Activated B cell treated with CpG ODN at 0.5 μM for 24 hours (primary cell): ENCODE measurements around the gene SLC17A4. TPM values are rescaled to one million over a fixed set of nuclear protein-coding genes. Genes with fewer than 3 reads are reported as not detected.
"Not testable (repeated sequence)": the region's sequence is repeated elsewhere in the genome, so short reads cannot be mapped to it uniquely, and the experiment has no call there.

Source experiments
- ATAC-seq: fragments of 200-7000 bp; cut with Tn5 transposase; one replicate; pipeline ENCODE4 v1.10.0; 2021; ENCODE audit warnings: low read depth, mild to moderate bottlenecking, moderate library complexity
- CTCF ChIA-PET: fragments of 350-600 bp; sonication (Branson Sonifier 250); formaldehyde crosslinking; loops from one replicate; lab custom pipeline; 2021; ENCODE audit warnings: antibody characterized with exemption; lab: Charles Lee
- POLR2A ChIA-PET: fragments of 350-600 bp; sonication (Branson Sonifier 250); formaldehyde crosslinking; loops from one replicate; lab custom pipeline; 2021; ENCODE audit warnings: antibody characterized with exemption; lab: Charles Lee
- DNase-seq: peaks from one replicate; pipeline ENCODE4 v3.0.0; 2022
- H3K27ac Mint-ChIP-seq: one replicate; pipeline ENCODE4 v1.8.0; 2020; ENCODE audit warnings: mixed read lengths
- H3K27me3 Mint-ChIP-seq: one replicate; pipeline ENCODE4 v1.8.0; 2021; ENCODE audit warnings: mixed read lengths
- H3K36me3 Mint-ChIP-seq: one replicate; pipeline ENCODE4 v1.8.0; 2021; ENCODE audit warnings: low read depth, mixed read lengths
- H3K4me1 Mint-ChIP-seq: one replicate; pipeline ENCODE4 v1.8.0; 2021; ENCODE audit warnings: mixed read lengths
- H3K4me3 Mint-ChIP-seq: one replicate; pipeline ENCODE4 v1.8.0; 2020; ENCODE audit warnings: mild to moderate bottlenecking, mixed read lengths
- H3K9me3 Mint-ChIP-seq: one replicate; pipeline ENCODE4 v1.8.0; 2020; ENCODE audit warnings: mixed read lengths
- CTCF ChIP-seq: fragments of 200-600 bp; IDR thresholded peaks from one replicate; pipeline ENCODE4 v1.8.0; 2022; ENCODE audit warnings: antibody characterized with exemption, mild to moderate bottlenecking
- intact Hi-C: fragments of 100-400 bp; cut with micrococcal nuclease; formaldehyde crosslinking; loops from one replicate; pipeline ENCODE4 v1.15.1; 2024
- total RNA-seq: library from RNA; stranded (reverse); gene quantifications from 2 replicates; pipeline ENCODE4 v1.2.3, GENCODE V29; 2022

Gene SLC17A4
- total RNA-seq, 1 donor from 2014 or later, result not detected

- intact Hi-C loops, result no loop called here
- Mint-ChIP-seq H3K27ac (no peak overlapping the region), H3K27me3 (peaks cover 8% of the 10 kb centered on the region), H3K4me3 (no peak overlapping the region), H3K9me3 (peaks cover 4% of the 10 kb centered on the region), H3K4me1 (no peaks in the 10 kb centered on the region), H3K36me3 (no peaks in the 10 kb centered on the region)
- no peak for DNase-seq
- TF ChIP-seq CTCF, result no peak
- ChIA-PET POLR2A (no interaction called here), CTCF (no interaction called here)
- ATAC-seq, result no peak
Observed at GRCh38 chr6:25743868-25744267, 10.7 kb upstream of the SLC17A4 start.

GRCh38 chr6:25745836-25746235, 8.7 kb upstream of the SLC17A4 start:
- intact Hi-C loops, result no loop called here
- Mint-ChIP-seq H3K9me3 (peaks cover 4% of the 10 kb centered on the region), H3K27me3 (peaks cover under 1% of the 10 kb centered on the region), H3K4me1 (peaks cover 13% of the 10 kb centered on the region), H3K36me3 (no peaks in the 10 kb centered on the region), H3K4me3 (no peak overlapping the region), H3K27ac (no peak overlapping the region)
- DNase-seq, result no peak
- POLR2A ChIA-PET, result no interaction called here
- ATAC-seq, result no peak
- CTCF ChIA-PET, result no interaction called here
- no peak for TF ChIP-seq CTCF

- no peaks in the 10 kb centered on the region for H3K27me3 Mint-ChIP-seq
- peaks cover 13% of the 10 kb centered on the region for H3K4me1 Mint-ChIP-seq
- POLR2A ChIA-PET, result no interaction called here
- intact Hi-C loops, result no loop called here
- CTCF ChIA-PET, result no interaction called here
- DNase-seq, result no peak
- no peak overlapping the region for H3K27ac Mint-ChIP-seq
- no peak for ATAC-seq
- H3K4me3 Mint-ChIP-seq, result no peak overlapping the region
- H3K36me3 Mint-ChIP-seq, result no peaks in the 10 kb centered on the region
- peaks cover 1% of the 10 kb centered on the region for H3K9me3 Mint-ChIP-seq
- no peak for TF ChIP-seq CTCF
Observed at GRCh38 chr6:25746968-25747367, 7.6 kb upstream of the SLC17A4 start.

- ChIA-PET POLR2A (no interaction called here), CTCF (no interaction called here)
- intact Hi-C loops, result no loop called here
- Mint-ChIP-seq H3K27me3 (no peaks in the 10 kb centered on the region), H3K27ac (no peak overlapping the region), H3K4me3 (no peak overlapping the region), H3K9me3 (no peaks in the 10 kb centered on the region), H3K4me1 (peaks cover 13% of the 10 kb centered on the region), H3K36me3 (no peaks in the 10 kb centered on the region)
- TF ChIP-seq CTCF, result no peak
- DNase-seq, result no peak
- ATAC-seq, result no peak
Observed at GRCh38 chr6:25747477-25747876, 7.1 kb upstream of the SLC17A4 start.

GRCh38 chr6:25748049-25748448, 6.5 kb upstream of the SLC17A4 start:
- ChIA-PET POLR2A (no interaction called here), CTCF (no interaction called here)
- H3K4me3 Mint-ChIP-seq, result no peak overlapping the region
- no peak for DNase-seq
- H3K27ac Mint-ChIP-seq, result no peak overlapping the region
- ATAC-seq, result no peak
- no peaks in the 10 kb centered on the region for H3K9me3 Mint-ChIP-seq
- peaks cover 13% of the 10 kb centered on the region for H3K4me1 Mint-ChIP-seq
- intact Hi-C loops, result no loop called here
- no peaks in the 10 kb centered on the region for H3K36me3 Mint-ChIP-seq
- no peaks in the 10 kb centered on the region for H3K27me3 Mint-ChIP-seq
- TF ChIP-seq CTCF, result no peak

GRCh38 chr6:25748601-25749517, 5.7 kb upstream of the SLC17A4 start:
- H3K9me3 Mint-ChIP-seq, H3K36me3 Mint-ChIP-seq, ATAC-seq, H3K27ac Mint-ChIP-seq, H3K4me3 Mint-ChIP-seq, H3K27me3 Mint-ChIP-seq, DNase-seq, POLR2A ChIA-PET, CTCF ChIA-PET, intact Hi-C loops: not testable (repeated sequence)
- H3K4me1 Mint-ChIP-seq, result peaks cover 13% of the 10 kb centered on the region
